CD4-positive, alpha-beta T cell (primary cell): ENCODE data around the gene EMC8. TPM values are rescaled to one million over a fixed set of nuclear protein-coding genes. Genes with fewer than 3 reads are reported as not detected.

Experiments
- ATAC-seq: fragments of 200-7000 bp; cut with Tn5 transposase; one replicate; pipeline ENCODE4 v1.10.0; 2022; ENCODE audit warnings: mild to moderate bottlenecking; ENCODE audit not compliant: poor library complexity
- CTCF ChIA-PET: fragments of 350-600 bp; sonication (Branson Sonifier 250); formaldehyde crosslinking; loops from one replicate; lab custom pipeline; 2021; ENCODE audit warnings: antibody characterized with exemption, inconsistent platforms; lab: Charles Lee
- POLR2A ChIA-PET: fragments of 350-600 bp; sonication (Branson Sonifier 250); formaldehyde crosslinking; loops from one replicate; lab custom pipeline; 2021; ENCODE audit warnings: antibody characterized with exemption, inconsistent platforms; lab: Charles Lee
- DNase-seq, 14 experiments: peaks; one replicate each; pipeline ENCODE4 v3.0.0-alpha.2; 2013 to 2020; ENCODE audit warnings: mixed read lengths in 2 of 14
- H3K27ac ChIP-seq, 2 donors: one replicate each; pipeline versions ENCODE4 v1.5.1 to v1.7.0; 2013; ENCODE audit warnings: low read length in 2 of 2, low read depth in 1 of 2, mild to moderate bottlenecking in 1 of 2
- H3K27me3 ChIP-seq, 2 experiments: 1 replicate in 1 of 2; 2 replicates in 1 of 2; pipeline versions ENCODE4 v1.6.1 to v1.7.0; 2013; ENCODE audit warnings: low read length in 2 of 2, control low read depth in 1 of 2, mild to moderate bottlenecking in 1 of 2, moderate library complexity in 1 of 2; ENCODE audit not compliant: insufficient read depth in 2 of 2, control insufficient read depth in 1 of 2
- H3K36me3 ChIP-seq: one replicate; pipeline ENCODE4 v1.6.1; 2013; ENCODE audit warnings: low read length, control low read depth; ENCODE audit not compliant: insufficient read depth
- H3K4me1 ChIP-seq: one replicate; pipeline ENCODE4 v1.6.1; 2013; ENCODE audit warnings: low read length, control low read depth; ENCODE audit not compliant: insufficient read depth
- H3K4me3 ChIP-seq: one replicate; pipeline ENCODE4 v1.5.1; 2013; ENCODE audit warnings: mild to moderate bottlenecking, low read length, moderate library complexity
- H3K9me3 ChIP-seq, 2 experiments: 1 replicate in 1 of 2; 2 replicates in 1 of 2; pipeline versions ENCODE4 v1.6.1 to v1.7.0; 2013; ENCODE audit warnings: low read length in 2 of 2, mild to moderate bottlenecking in 2 of 2, control low read depth in 1 of 2, moderate library complexity in 1 of 2; ENCODE audit not compliant: control insufficient read depth in 1 of 2, insufficient read depth in 1 of 2
- H3K27ac Mint-ChIP-seq: one replicate; pipeline ENCODE4 v1.8.0; 2020; ENCODE audit warnings: mixed read lengths
- H3K27me3 Mint-ChIP-seq: one replicate; pipeline ENCODE4 v1.8.0; 2021; ENCODE audit warnings: mixed read lengths
- H3K36me3 Mint-ChIP-seq: one replicate; pipeline ENCODE4 v1.8.0; 2021; ENCODE audit warnings: low read depth, mixed read lengths
- H3K4me1 Mint-ChIP-seq: one replicate; pipeline ENCODE4 v1.8.0; 2021; ENCODE audit warnings: low read depth, mixed read lengths
- H3K4me3 Mint-ChIP-seq: one replicate; pipeline ENCODE4 v1.8.0; 2020; ENCODE audit warnings: mild to moderate bottlenecking, mixed read lengths
- H3K9me3 Mint-ChIP-seq: one replicate; pipeline ENCODE4 v1.8.0; 2020; ENCODE audit warnings: mixed read lengths
- CTCF ChIP-seq: fragments of 200-600 bp; IDR thresholded peaks from one replicate; pipeline ENCODE4 v1.8.0; 2022; ENCODE audit warnings: antibody characterized with exemption, mild to moderate bottlenecking
- intact Hi-C, 2 experiments: fragments of 100-400 bp; cut with DNase I in 1 of 2; cut with micrococcal nuclease in 1 of 2; formaldehyde crosslinking; loops; one replicate each; pipeline versions ENCODE4 v1.15.1 to v1.9.0; 2023 to 2025; cut with DNase I, micrococcal nuclease
- total RNA-seq, 174 experiments: library from RNA in 2 of 174; stranded (reverse) in 2 of 174; gene quantifications; one replicate each; pipeline ENCODE4 v1.2.3 and lab custom pipeline; 2021 to 2026

EMC8 gene
- total RNA-seq, 2 experiments from 2014 or later, result 38.9 to 41.7 TPM

DNA sequence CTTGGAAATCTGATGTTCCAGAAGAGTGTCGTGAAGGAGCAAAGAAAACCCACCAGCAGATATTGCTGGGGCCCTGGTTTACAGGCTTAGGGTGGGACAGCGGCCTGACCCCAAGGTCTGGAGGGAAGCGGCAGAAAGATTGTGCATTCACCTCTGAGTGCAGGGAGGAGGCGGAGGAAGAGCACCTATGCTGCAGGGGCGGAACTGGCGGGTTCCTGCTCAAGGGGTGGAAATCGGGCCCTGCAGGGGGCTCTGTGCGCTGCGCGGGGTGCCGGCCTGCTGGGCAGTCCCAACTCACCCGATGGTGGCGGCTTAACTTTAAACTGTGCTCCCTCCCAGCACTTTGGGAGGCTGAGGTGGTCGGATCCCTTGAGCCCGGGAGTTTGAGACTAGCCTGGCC lies 47.7 kb upstream of the EMC8 start:
- Histone ChIP-seq H3K36me3 (no peaks in the 10 kb centered on the region), H3K27me3 (no peaks in the 10 kb centered on the region), H3K9me3 (peaks cover 0 to 4% of the 10 kb centered on the region in 2 experiments), H3K4me3 (no peak overlapping the region), H3K4me1 (no peaks in the 10 kb centered on the region), H3K27ac (no peak overlapping the region)
- intact Hi-C loops, result no loop called here
- peaks cover 9% of the 10 kb centered on the region for H3K4me1 Mint-ChIP-seq
- no peak overlapping the region for H3K27ac Mint-ChIP-seq
- peaks cover 19% of the 10 kb centered on the region for H3K27me3 Mint-ChIP-seq
- no peaks in the 10 kb centered on the region for H3K36me3 Mint-ChIP-seq
- TF ChIP-seq CTCF, result no peak
- no peaks in the 10 kb centered on the region for H3K9me3 Mint-ChIP-seq
- DNase-seq (no peak), ATAC-seq (no peak)
- no peak overlapping the region for H3K4me3 Mint-ChIP-seq
- CTCF ChIA-PET, result no interaction called here
- POLR2A ChIA-PET, result no interaction called here

GRCh38 chr16:85846461-85846860 lies 47.1 kb upstream of the EMC8 start:
- no peak overlapping the region for H3K27ac Mint-ChIP-seq

GRCh38 chr16:85845266-85845665 lies 45.9 kb upstream of the EMC8 start:
- ChIA-PET CTCF (no interaction called here), POLR2A (no interaction called here)
- H3K9me3 ChIP-seq, result peaks cover 0 to 7% of the 10 kb centered on the region in 2 experiments
- intact Hi-C loops, result no loop called here
- no peaks in the 10 kb centered on the region for H3K36me3 Mint-ChIP-seq
- H3K9me3 Mint-ChIP-seq, result no peaks in the 10 kb centered on the region
- no peaks in the 10 kb centered on the region for H3K27me3 ChIP-seq
- no peaks in the 10 kb centered on the region for H3K36me3 ChIP-seq
- H3K4me1 ChIP-seq, result no peaks in the 10 kb centered on the region
- H3K4me1 Mint-ChIP-seq, result peaks cover 9% of the 10 kb centered on the region
- ATAC-seq (no peak), DNase-seq (no peak)
- H3K4me3 Mint-ChIP-seq, result no peak overlapping the region
- no peak overlapping the region for H3K27ac ChIP-seq
- TF ChIP-seq CTCF, result no peak
- H3K27me3 Mint-ChIP-seq, result peaks cover 19% of the 10 kb centered on the region
- no peak overlapping the region for H3K27ac Mint-ChIP-seq
- no peak overlapping the region for H3K4me3 ChIP-seq

More at GRCh38 chr16:85846461-85846860, 47.1 kb upstream of the EMC8 start:
- POLR2A ChIA-PET, result no interaction called here
- Mint-ChIP-seq H3K4me3 (no peak overlapping the region), H3K9me3 (no peaks in the 10 kb centered on the region), H3K36me3 (no peaks in the 10 kb centered on the region), H3K27me3 (peaks cover 19% of the 10 kb centered on the region), H3K4me1 (peaks cover 9% of the 10 kb centered on the region)
- Histone ChIP-seq H3K4me1 (no peaks in the 10 kb centered on the region), H3K9me3 (peaks cover 0 to 4% of the 10 kb centered on the region in 2 experiments), H3K4me3 (no peak overlapping the region), H3K36me3 (no peaks in the 10 kb centered on the region), H3K27me3 (no peaks in the 10 kb centered on the region), H3K27ac (no peak overlapping the region)
- intact Hi-C loops, result no loop called here
- DNase-seq (no peak), ATAC-seq (no peak)
- CTCF ChIA-PET, result interaction anchor here (0.6 kb wide), 1 partner anchor 227 kb away, joined by 4 read pairs; no protein-coding TSS in a partner anchor
- TF ChIP-seq CTCF, result no peak
